HG03565 (cell line): ENCODE measurements around the gene MPHOSPH10.
"Not testable (repeated sequence)": the region's sequence is repeated elsewhere in the genome, so short reads cannot be mapped to it uniquely, and the experiment has no call there.

Source experiments
- ATAC-seq: cut with Tn5 transposase; IDR thresholded peaks from one replicate; pipeline ENCODE4 v1.9.1; 2021; ENCODE audit warnings: mild to moderate bottlenecking, moderate library complexity; ENCODE audit not compliant: unreplicated experiment

Gene MPHOSPH10

GRCh38 chr2:71122387-71123298, 7.8 kb upstream of the MPHOSPH10 start:
- no peak for ATAC-seq

GRCh38 chr2:71125506-71126294, 4.7 kb upstream of the MPHOSPH10 start:
- no peak for ATAC-seq

GRCh38 chr2:71126957-71127356, 3.5 kb upstream of the MPHOSPH10 start:
- ATAC-seq = no peak

GRCh38 chr2:71129114-71129901, 1.1 kb upstream of the MPHOSPH10 start:
- ATAC-seq = no peak

- ATAC-seq = peak; percentile 31
These were observed 607 bp upstream of the MPHOSPH10 start for GRCh38 chr2:71129902-71130151.

- ATAC-seq = no peak
These were observed 441 bp downstream of the MPHOSPH10 start for GRCh38 chr2:71130905-71131244.

GRCh38 chr2:71131387-71132166, 1.1 kb downstream of the MPHOSPH10 start:
- not testable (repeated sequence) for ATAC-seq

GRCh38 chr2:71133603-71134002, 3.2 kb downstream of the MPHOSPH10 start:
- no peak for ATAC-seq

GRCh38 chr2:71136174-71136573, 5.7 kb downstream of the MPHOSPH10 start:
- ATAC-seq = no peak

GRCh38 chr2:71143782-71144181, 13.3 kb downstream of the MPHOSPH10 start:
- no peak for ATAC-seq

GRCh38 chr2:71148506-71149063, 18.2 kb downstream of the MPHOSPH10 start:
- ATAC-seq = no peak

GRCh38 chr2:71150082-71150816, 19.8 kb downstream of the MPHOSPH10 start:
- ATAC-seq = no peak

GRCh38 chr2:71151620-71152019, 21.2 kb downstream of the MPHOSPH10 start:
- no peak for ATAC-seq

- ATAC-seq = no peak
These were observed 23.3 kb downstream of the MPHOSPH10 start for GRCh38 chr2:71153585-71154224.

- ATAC-seq = no peak
These were observed 23.8 kb downstream of the MPHOSPH10 start for GRCh38 chr2:71154279-71154678.

GRCh38 chr2:71154798-71155197, 24.4 kb downstream of the MPHOSPH10 start:
- peak; percentile 62 for ATAC-seq

GRCh38 chr2:71155846-71156245, 25.4 kb downstream of the MPHOSPH10 start:
- ATAC-seq = no peak

GRCh38 chr2:71156573-71156972, 26.1 kb downstream of the MPHOSPH10 start:
- ATAC-seq = no peak

GRCh38 chr2:71157124-71157793, 26.8 kb downstream of the MPHOSPH10 start:
- no peak for ATAC-seq
